SK-N-MC (cell line): Measurements from ENCODE around the gene TXNDC9.

Experiments used
- EZH2 ChIP-seq: fragments of 200-600 bp; sonication (generic); IDR thresholded peaks from one replicate; pipeline ENCODE4 v1.6.1; 2017; ENCODE audit warnings: antibody characterized with exemption
- POLR2AphosphoS5 ChIP-seq: IDR thresholded peaks from 2 replicates; pipeline ENCODE4 v1.6.1; 2012; ENCODE audit warnings: mild to moderate bottlenecking, low read depth, low read length, borderline replicate concordance

DNA sequence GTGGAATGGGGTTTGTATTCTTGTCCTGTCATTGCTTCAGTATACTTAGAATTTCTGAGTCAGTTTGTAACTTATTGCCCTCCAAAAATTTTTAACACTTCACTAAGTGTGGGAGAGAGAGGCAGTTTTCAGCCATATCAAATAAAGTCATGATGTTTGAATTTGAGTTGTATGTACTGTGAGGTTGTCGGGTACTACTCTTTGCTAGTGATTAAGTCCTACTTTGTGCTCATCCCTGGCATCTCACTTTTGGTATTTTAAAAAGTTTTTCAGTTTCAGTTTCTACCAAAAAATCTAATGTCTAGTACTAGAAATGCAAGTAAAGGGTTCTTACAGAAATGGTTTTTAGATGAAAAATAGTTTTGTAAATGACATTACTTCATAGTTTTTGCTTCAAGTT, 41.7 kb upstream of the TXNDC9 start:
- TF ChIP-seq EZH2: no peak
- no peak for TF ChIP-seq POLR2AphosphoS5
